Sigmoid colon (tissue), 7 donors: Measurements from ENCODE around the gene BLTP2. TPM values are rescaled to one million over a fixed set of nuclear protein-coding genes. Genes with fewer than 3 reads are reported as not detected.

ENCODE experiments used
- DNase-seq: peaks from one replicate; pipeline ENCODE4 v3.0.0-alpha.2; 2019
- H3K27ac ChIP-seq, 4 donors: fragments of 200-600 bp; sonication (generic); one replicate each; pipeline ENCODE4 v1.5.1; 2016 to 2019; ENCODE audit warnings: mild to moderate bottlenecking in 1 of 4
- H3K27me3 ChIP-seq, 3 donors: fragments of 200-600 bp; sonication (generic); one replicate each; pipeline ENCODE4 v1.5.1; 2019; ENCODE audit warnings: mild to moderate bottlenecking in 1 of 3
- H3K36me3 ChIP-seq, 4 donors: fragments of 200-600 bp; sonication (generic); one replicate each; pipeline ENCODE4 v1.5.1; 2016 to 2019
- H3K4me1 ChIP-seq, 4 donors: fragments of 200-600 bp; sonication (generic); one replicate each; pipeline ENCODE4 v1.5.1; 2017 to 2019
- H3K4me3 ChIP-seq, 4 donors: fragments of 200-600 bp; sonication (generic); one replicate each; pipeline ENCODE4 v1.5.1; 2017 to 2019; ENCODE audit warnings: mild to moderate bottlenecking in 2 of 4, moderate library complexity in 1 of 4
- H3K9me3 ChIP-seq, 4 donors: fragments of 200-600 bp in 3 of 4; sonication (generic) in 3 of 4; one replicate each; pipeline versions ENCODE4 v1.5.1 to v1.6.1; 2013 to 2019
- CTCF ChIP-seq, 4 experiments: fragments of 450-650 bp in 3 of 4; fragments of 200-600 bp in 1 of 4; IDR thresholded peaks; one replicate each; pipeline ENCODE4 v1.5.1; 2016 to 2019; ENCODE audit warnings: antibody characterized with exemption in 4 of 4, mild to moderate bottlenecking in 3 of 4, moderate library complexity in 2 of 4
- EP300 ChIP-seq, 4 donors: sonication (generic); formaldehyde crosslinking; IDR thresholded peaks; one replicate each; pipeline ENCODE4 v1.6.1; 2017; ENCODE audit warnings: antibody characterized with exemption in 4 of 4
- POLR2A ChIP-seq, 2 donors: fragments of 450-650 bp; IDR thresholded peaks; one replicate each; pipeline ENCODE4 v1.6.1; 2016; ENCODE audit warnings: antibody characterized with exemption in 2 of 2, mild to moderate bottlenecking in 2 of 2, moderate library complexity in 2 of 2
- POLR2AphosphoS5 ChIP-seq, 4 donors: sonication (generic); formaldehyde crosslinking; IDR thresholded peaks; one replicate each; pipeline ENCODE4 v1.6.1; 2017; ENCODE audit warnings: antibody characterized with exemption in 4 of 4
- WGBS, 2 donors: extraction: QIAGEN DNeasy Blood & Tissue Kit; methylation state at CpG; one replicate each; pipeline ENCODE4 v1.1.7; 2013; 5-methylcytosine and 5-hydroxymethylcytosine counted together
- intact Hi-C: fragments of 100-400 bp; cut with DNase I; formaldehyde crosslinking; loops from one replicate; pipeline ENCODE4 v1.15.1; 2023
- polyA plus RNA-seq, 3 donors: library from polyadenylated mRNA; stranded (reverse); fragments of 200-250 nt; gene quantifications; one replicate each; pipeline ENCODE4 v1.2.3, GENCODE V29; 2013
- total RNA-seq, 4 donors: library from RNA; depleted of rRNA; stranded (reverse); fragments of >200 nt; gene quantifications; one replicate each; pipeline ENCODE4 v1.1.0, GENCODE V29; 2016
- donor health status: healthy with polysubstance abuse.
- donor health status: Bipolar disorder and iron deficiency.
- donor health status: healthy.

BLTP2 gene
- total and polyA plus RNA-seq, 7 donors, result 10.2 to 84.5 (median 71.0) TPM

DNA sequence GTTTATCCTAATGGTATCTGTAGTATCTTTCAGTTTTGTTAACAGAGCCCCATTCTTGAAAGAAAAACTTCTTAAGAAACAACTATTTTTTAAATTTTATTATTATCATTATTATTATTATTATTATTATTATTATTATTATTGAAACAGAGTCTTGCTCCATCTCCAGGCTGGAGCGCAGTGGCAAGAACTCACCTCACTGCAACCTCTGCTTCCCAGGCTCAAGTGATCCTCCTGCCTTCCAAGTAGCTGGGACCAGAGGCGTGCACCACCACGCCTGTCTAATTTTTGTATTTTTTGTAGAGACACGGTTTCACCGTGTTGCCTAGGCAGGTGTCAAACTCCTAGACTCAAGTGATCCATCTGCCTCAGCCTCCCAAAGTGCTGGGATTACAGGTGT lies 40.4 kb upstream of the BLTP2 start:
- Histone ChIP-seq H3K27ac (peak overlapping the region in 1 of 4 donors; percentile 25), H3K36me3 (peaks cover 88 to 100% (median 97%) of the 10 kb centered on the region in 4 donors)
- WGBS, 2 donors, result 88 to 95% methylated on average over 5 of the region's 5 CpGs

DNA sequence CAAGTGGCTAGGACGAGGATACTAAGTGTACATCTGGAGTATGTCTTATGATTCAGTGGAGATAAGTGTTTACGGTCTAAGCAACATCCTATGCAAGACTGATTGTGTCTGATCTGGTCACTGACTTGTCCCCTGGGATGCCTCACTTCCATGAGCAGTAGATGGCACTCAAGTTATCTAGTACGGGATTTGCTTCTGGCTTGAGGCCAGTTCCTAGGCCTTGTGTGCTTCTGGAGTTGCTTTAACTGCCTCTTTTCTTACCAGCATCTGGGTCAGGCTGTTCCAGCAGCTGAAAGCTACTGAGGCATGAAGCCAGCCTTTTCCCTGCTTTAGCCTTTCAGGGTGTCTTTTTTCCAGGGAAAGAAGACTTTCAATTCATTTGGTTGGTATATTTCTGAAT lies 40.0 kb upstream of the BLTP2 start:
- no peaks in the 10 kb centered on the region for H3K27me3 ChIP-seq
- no peaks in the 10 kb centered on the region for H3K9me3 ChIP-seq
- peaks cover 88 to 100% (median 96%) of the 10 kb centered on the region in 4 donors for H3K36me3 ChIP-seq
- WGBS, 2 donors, result 40 to 60% methylated on average over 3 of the region's 3 CpGs
- peaks cover 0 to 4% (median 2%) of the 10 kb centered on the region in 4 donors for H3K4me1 ChIP-seq
- no peak overlapping the region for H3K4me3 ChIP-seq
- peak overlapping the region in 1 of 4 donors; percentile 25 for H3K27ac ChIP-seq
- peak; percentile 79 for DNase-seq
- TF ChIP-seq EP300 (IDR thresholded peaks at IDR 0.05) (no peak), POLR2AphosphoS5 (IDR thresholded peaks at IDR 0.05) (peak in 2 of 4 donors; percentile 42 to 55)
- intact Hi-C loops, result no loop called here

More for the DNA sequence above, 40.4 kb upstream of the BLTP2 start:
- DNase-seq, result no peak
- Histone ChIP-seq H3K27me3 (no peaks in the 10 kb centered on the region), H3K4me3 (no peak overlapping the region), H3K9me3 (no peaks in the 10 kb centered on the region), H3K4me1 (peaks cover 0 to 4% (median 2%) of the 10 kb centered on the region in 4 donors)
- intact Hi-C loops, result no loop called here
- TF ChIP-seq POLR2AphosphoS5 (IDR thresholded peaks at IDR 0.05) (no peak), EP300 (IDR thresholded peaks at IDR 0.05) (no peak), CTCF (IDR thresholded peaks at IDR 0.05) (no peak), POLR2A (IDR thresholded peaks at IDR 0.05) (no peak)

DNA sequence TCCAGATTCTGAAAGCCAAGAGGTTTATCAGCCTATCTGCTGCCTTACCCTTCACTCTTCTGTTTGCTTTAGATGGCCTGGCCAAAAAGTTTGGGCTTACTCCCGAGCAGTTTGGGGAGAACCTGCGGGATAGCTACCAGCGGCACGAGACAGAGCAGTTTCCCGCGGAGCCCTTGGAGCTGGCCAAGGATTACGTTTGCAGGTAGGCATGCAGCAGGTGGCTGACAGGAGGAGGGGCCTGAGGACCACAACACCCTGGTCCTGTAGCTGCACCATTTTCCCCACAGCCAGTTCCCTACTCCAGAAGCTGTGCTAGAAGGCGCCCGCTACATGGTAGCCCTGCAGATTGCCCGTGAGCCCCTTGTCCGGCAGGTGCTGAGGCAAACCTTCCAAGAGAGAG lies 37.7 kb upstream of the BLTP2 start:
- TF ChIP-seq CTCF (IDR thresholded peaks at IDR 0.05) (no peak), EP300 (IDR thresholded peaks at IDR 0.05) (no peak), POLR2A (IDR thresholded peaks at IDR 0.05) (no peak), POLR2AphosphoS5 (IDR thresholded peaks at IDR 0.05) (no peak)
- H3K4me3 ChIP-seq, result no peak overlapping the region
- intact Hi-C loops, result no loop called here
- H3K36me3 ChIP-seq, result peaks cover 87 to 100% (median 96%) of the 10 kb centered on the region in 4 donors
- no peak overlapping the region for H3K27ac ChIP-seq
- H3K4me1 ChIP-seq, result peaks cover 0 to 4% (median 2%) of the 10 kb centered on the region in 4 donors
- no peaks in the 10 kb centered on the region for H3K9me3 ChIP-seq
- H3K27me3 ChIP-seq, result no peaks in the 10 kb centered on the region
- no peak for DNase-seq
- 93 to 96% methylated on average over 11 of the region's 11 CpGs for WGBS, 2 donors

GRCh38 chr17:28675980-28676379 lies 31.0 kb upstream of the BLTP2 start:
- intact Hi-C loops, result no loop called here
- Histone ChIP-seq H3K9me3 (no peaks in the 10 kb centered on the region), H3K27me3 (no peaks in the 10 kb centered on the region), H3K27ac (no peak overlapping the region), H3K4me1 (no peaks in the 10 kb centered on the region), H3K4me3 (no peak overlapping the region), H3K36me3 (peaks cover 80 to 100% (median 99%) of the 10 kb centered on the region in 4 donors)
- TF ChIP-seq CTCF (IDR thresholded peaks at IDR 0.05) (no peak), POLR2AphosphoS5 (IDR thresholded peaks at IDR 0.05) (no peak), POLR2A (IDR thresholded peaks at IDR 0.05) (no peak), EP300 (IDR thresholded peaks at IDR 0.05) (no peak)
- DNase-seq, result no peak
- WGBS, 2 donors, result 68 to 84% methylated on average over 7 of the region's 7 CpGs

DNA sequence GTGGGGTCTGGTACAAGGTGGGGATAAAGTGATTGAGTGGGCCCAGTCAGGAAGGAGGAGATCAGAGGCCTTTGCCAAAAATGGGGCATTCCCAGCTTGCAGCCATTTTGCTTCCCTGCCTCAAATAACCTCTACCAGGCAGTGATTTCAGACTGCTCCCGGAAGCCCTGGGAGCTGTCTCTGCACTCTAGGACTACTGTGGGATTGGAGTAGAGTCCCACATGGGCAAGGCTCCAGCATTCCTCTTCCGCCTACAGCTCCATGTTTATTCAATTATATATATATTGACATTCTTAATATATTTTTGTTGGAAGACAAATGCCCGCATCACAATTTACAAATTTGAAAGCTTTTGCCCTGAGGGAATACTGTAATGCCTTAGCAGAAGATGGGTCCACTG lies 30.5 kb upstream of the BLTP2 start:
- no peaks in the 10 kb centered on the region for H3K9me3 ChIP-seq
- no peak overlapping the region for H3K27ac ChIP-seq
- H3K4me3 ChIP-seq, result no peak overlapping the region
- intact Hi-C loops, result no loop called here
- H3K27me3 ChIP-seq, result no peaks in the 10 kb centered on the region
- 86 to 93% methylated on average over 3 of the region's 3 CpGs for WGBS, 2 donors
- no peaks in the 10 kb centered on the region for H3K4me1 ChIP-seq
- no peak for DNase-seq
- no peak for TF ChIP-seq CTCF (IDR thresholded peaks at IDR 0.05)
- no peak for TF ChIP-seq POLR2A (IDR thresholded peaks at IDR 0.05)
- no peak for TF ChIP-seq EP300 (IDR thresholded peaks at IDR 0.05)
- TF ChIP-seq POLR2AphosphoS5 (IDR thresholded peaks at IDR 0.05), result no peak
- H3K36me3 ChIP-seq, result peaks cover 79 to 100% (median 99%) of the 10 kb centered on the region in 4 donors
